Hepatocyte (in vitro differentiated cells): ENCODE measurements around the gene TMEM191C.
"Not testable (repeated sequence)": the region's sequence is repeated elsewhere in the genome, so short reads cannot be mapped to it uniquely, and the experiment has no call there.

ENCODE experiments used
- CTCF ChIP-seq: fragments of 200-600 bp; sonication (generic); IDR thresholded peaks from 2 replicates; pipeline ENCODE4 v1.5.1; 2016; ENCODE audit warnings: antibody characterized with exemption, mild to moderate bottlenecking; ENCODE audit not compliant: poor library complexity
- EZH2phosphoT487 ChIP-seq: fragments of 200-600 bp; sonication (generic); IDR thresholded peaks from one replicate; pipeline ENCODE4 v1.6.1; 2018; ENCODE audit warnings: antibody characterized with exemption, mild to moderate bottlenecking, low read depth, moderate library complexity; ENCODE audit not compliant: unreplicated experiment, severe bottlenecking

- TF ChIP-seq CTCF, EZH2phosphoT487: not testable (repeated sequence)
Observed at GRCh38 chr22:21462672-21463071, 4.5 kb upstream of the TMEM191C start.
